Measurements from ENCODE around the gene PIK3C2B.
A peak's percentile ranks its signal among the peaks of the same experiment; 100 is the strongest.

Gene PIK3C2B

GRCh38 chr1:204495777-204496176 is 1.2 kb upstream of the PIK3C2B start:
- no peak overlapping the region for H3K27ac Mint-ChIP-seq
- H3K27me3 Mint-ChIP-seq (ENCODE audit: low read depth, poor library complexity), result peaks cover 20% of the 10 kb centered on the region
- H3K4me3 Mint-ChIP-seq, result peak overlapping the region; percentile 96
- H3K9me3 Mint-ChIP-seq, result no peaks in the 10 kb centered on the region
- no peaks in the 10 kb centered on the region for H3K36me3 Mint-ChIP-seq (ENCODE audit: low read depth)
- no peak for TF ChIP-seq CTCF (IDR thresholded peaks at IDR 0.05)
- peaks cover 48% of the 10 kb centered on the region for H3K4me1 Mint-ChIP-seq
- no peak for DNase-seq

- Mint-ChIP-seq H3K4me3 (peak overlapping the region; percentile 96), H3K9me3 (no peaks in the 10 kb centered on the region), H3K27me3 (ENCODE audit: low read depth, poor library complexity) (peaks cover 20% of the 10 kb centered on the region), H3K36me3 (ENCODE audit: low read depth) (peaks cover 4% of the 10 kb centered on the region), H3K27ac (peak overlapping the region; percentile 84), H3K4me1 (peaks cover 48% of the 10 kb centered on the region)
- no peak for TF ChIP-seq CTCF (IDR thresholded peaks at IDR 0.05)
- no peak for DNase-seq
These were observed 611 bp upstream of the PIK3C2B start for GRCh38 chr1:204495078-204495753.

GRCh38 chr1:204493984-204494280 is 673 bp downstream of the PIK3C2B start:
- Mint-ChIP-seq H3K9me3 (no peaks in the 10 kb centered on the region), H3K4me1 (peaks cover 48% of the 10 kb centered on the region), H3K27me3 (ENCODE audit: low read depth, poor library complexity) (peaks cover 16% of the 10 kb centered on the region), H3K36me3 (ENCODE audit: low read depth) (peaks cover 13% of the 10 kb centered on the region), H3K27ac (peak overlapping the region; percentile 71), H3K4me3 (peak overlapping the region; percentile 96)
- TF ChIP-seq CTCF (IDR thresholded peaks at IDR 0.05), result no peak
- DNase-seq, result peak; percentile 45

- no peak for TF ChIP-seq CTCF (IDR thresholded peaks at IDR 0.05)
- Mint-ChIP-seq H3K4me1 (peaks cover 48% of the 10 kb centered on the region), H3K27ac (peak overlapping the region; percentile 71), H3K27me3 (ENCODE audit: low read depth, poor library complexity) (peaks cover 13% of the 10 kb centered on the region), H3K4me3 (peak overlapping the region; percentile 96), H3K9me3 (no peaks in the 10 kb centered on the region), H3K36me3 (ENCODE audit: low read depth) (peaks cover 18% of the 10 kb centered on the region)
- no peak for DNase-seq
These were observed 1.2 kb downstream of the PIK3C2B start for GRCh38 chr1:204493145-204493983.

GRCh38 chr1:204491655-204492054 is 3.0 kb downstream of the PIK3C2B start:
- peak overlapping the region; percentile 96 for H3K4me3 Mint-ChIP-seq
- peaks cover 46% of the 10 kb centered on the region for H3K4me1 Mint-ChIP-seq

More at GRCh38 chr1:204491655-204492054, 3.0 kb downstream of the PIK3C2B start:
- no peak overlapping the region for H3K27ac Mint-ChIP-seq
- DNase-seq, result no peak
- H3K9me3 Mint-ChIP-seq, result no peaks in the 10 kb centered on the region
- H3K36me3 Mint-ChIP-seq (ENCODE audit: low read depth), result peaks cover 30% of the 10 kb centered on the region
- no peak for TF ChIP-seq CTCF (IDR thresholded peaks at IDR 0.05)
- H3K27me3 Mint-ChIP-seq (ENCODE audit: low read depth, poor library complexity), result peaks cover 10% of the 10 kb centered on the region
